HG02943 (cell line): ENCODE data around the gene FRAS1.
"Not testable (repeated sequence)": the region's sequence is repeated elsewhere in the genome, so short reads cannot be mapped to it uniquely, and the experiment has no call there.

Experiments used
- ATAC-seq: cut with Tn5 transposase; IDR thresholded peaks from one replicate; pipeline ENCODE4 v1.9.1; 2021; ENCODE audit warnings: mild to moderate bottlenecking, low read depth, moderate library complexity; ENCODE audit not compliant: unreplicated experiment

FRAS1 gene

DNA sequence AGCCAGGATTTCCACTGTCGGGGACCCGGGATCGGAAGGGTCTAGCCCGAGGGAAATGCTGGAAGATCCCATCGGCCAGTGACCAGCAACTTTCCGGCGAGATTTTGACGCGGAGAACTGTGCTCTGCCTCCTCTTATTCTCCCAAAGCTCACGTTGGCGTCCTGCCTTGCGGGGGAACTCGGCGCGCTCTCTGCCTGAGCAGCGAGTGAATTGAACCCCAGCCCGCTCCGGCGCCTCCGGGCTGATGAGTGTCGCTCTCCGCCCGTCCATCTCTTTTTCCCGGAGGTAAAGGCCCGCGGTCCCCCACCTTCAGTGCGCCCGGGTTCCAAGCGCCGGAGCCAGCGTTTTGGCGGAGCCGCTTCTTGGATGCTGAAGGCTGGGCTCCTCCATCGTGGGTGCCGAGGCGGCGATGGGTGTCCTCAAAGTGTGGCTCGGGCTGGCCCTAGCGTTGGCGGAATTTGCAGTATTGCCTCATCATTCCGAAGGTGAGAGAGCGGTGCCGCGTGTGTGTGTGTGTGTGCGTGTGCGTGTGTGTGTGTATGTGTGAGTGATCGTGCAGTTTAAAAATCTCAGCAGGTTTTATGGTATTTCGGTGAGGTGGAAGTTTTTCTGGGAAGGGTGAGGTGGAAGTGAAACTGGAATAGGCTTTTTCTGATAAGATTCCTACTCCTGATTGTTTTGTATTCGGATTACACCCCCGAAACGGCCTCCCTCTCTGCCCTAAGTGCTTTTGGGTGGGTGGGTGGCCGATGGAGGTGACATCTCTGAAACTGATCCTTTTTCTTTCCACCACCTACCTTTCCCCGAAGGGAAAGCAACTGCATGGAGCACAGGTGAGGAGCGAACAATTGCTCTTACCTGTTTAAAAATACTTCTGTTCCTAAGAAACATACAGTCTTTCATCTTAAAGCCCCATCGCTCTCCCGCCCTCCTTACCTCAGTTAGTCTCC lies 752 bp downstream of the FRAS1 start:
- no peak for ATAC-seq

DNA sequence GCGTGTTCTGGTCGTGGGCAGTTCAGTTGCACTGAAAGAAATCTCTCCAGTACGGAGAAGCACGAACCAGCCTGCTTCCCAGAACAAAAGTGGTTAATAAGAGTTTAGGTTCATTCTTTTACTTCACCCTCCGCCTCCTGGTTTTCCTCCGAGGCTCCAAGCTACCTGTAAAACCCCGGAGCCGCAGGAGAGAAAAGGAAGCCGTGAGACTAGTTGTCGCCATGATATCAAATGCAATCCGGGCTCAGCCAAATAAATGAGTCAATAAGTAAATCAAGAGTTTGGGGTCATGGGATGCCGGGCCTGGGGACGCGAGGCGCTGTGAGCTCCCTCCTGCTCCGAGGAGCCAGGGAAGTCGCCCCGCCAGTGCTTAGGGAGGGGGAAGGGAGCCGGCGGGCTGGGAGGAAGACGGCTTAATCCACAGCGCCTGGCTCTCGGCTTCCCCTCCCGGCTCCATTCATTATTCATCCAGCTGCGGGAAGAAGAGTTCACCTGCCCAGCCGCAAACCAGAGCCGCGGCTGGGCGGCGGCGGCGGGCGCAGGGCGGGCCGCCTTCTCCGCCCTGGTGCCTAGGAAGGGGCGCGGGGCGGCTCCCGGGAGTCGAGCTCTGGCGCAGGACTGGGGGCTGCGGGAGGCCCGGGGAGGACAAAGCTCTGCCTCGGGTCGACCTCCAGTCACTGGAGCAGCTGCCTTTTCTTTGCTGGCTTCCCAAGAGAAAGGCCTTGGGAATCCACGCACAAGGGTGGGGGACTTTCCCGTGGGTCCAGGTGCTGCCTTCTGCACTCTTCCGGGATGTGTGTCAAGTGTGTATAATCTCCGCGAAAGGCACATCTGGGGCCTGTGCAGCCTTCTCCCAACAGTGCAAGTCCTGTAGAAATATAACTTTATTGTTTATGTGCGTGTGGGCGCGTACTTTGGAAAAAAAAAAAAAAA lies 1.7 kb downstream of the FRAS1 start:
- no peak for ATAC-seq

DNA sequence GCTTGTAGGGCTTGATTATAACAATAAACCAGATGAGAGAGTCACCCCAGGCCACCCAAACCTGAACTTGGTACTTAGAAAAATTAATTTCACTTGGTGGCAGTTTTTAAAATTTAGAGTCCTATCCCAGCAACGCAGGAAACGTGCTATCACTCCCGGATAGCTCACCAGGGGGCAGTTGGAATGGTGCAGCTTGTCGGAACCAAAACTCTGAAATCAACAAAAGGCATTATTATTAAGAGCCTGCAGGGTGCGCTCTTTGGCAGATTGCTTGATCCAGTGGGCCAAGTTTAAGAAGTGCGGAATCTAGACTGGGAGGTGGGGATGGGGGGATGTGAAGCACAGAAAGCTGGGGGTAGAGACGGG lies 2.4 kb downstream of the FRAS1 start:
- ATAC-seq, result no peak

DNA sequence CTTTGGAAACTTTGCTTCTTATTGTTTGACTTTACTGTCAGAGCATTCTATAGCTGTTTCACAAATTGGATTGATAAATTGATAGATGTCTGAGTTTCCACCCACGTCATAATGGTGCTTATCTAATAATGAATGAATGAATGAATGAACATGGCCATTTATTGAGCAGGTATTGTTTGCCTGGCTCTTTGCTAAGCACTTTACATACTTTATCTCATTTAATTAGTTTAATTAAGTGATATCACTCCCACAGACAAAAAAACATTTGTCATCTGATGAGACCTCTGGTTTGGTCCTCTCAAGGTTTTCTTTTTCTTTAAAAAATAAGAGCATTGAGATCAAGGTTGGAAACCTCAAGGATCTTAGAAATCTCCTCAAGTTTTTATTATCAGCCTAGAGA lies 2.8 kb downstream of the FRAS1 start:
- no peak for ATAC-seq

DNA sequence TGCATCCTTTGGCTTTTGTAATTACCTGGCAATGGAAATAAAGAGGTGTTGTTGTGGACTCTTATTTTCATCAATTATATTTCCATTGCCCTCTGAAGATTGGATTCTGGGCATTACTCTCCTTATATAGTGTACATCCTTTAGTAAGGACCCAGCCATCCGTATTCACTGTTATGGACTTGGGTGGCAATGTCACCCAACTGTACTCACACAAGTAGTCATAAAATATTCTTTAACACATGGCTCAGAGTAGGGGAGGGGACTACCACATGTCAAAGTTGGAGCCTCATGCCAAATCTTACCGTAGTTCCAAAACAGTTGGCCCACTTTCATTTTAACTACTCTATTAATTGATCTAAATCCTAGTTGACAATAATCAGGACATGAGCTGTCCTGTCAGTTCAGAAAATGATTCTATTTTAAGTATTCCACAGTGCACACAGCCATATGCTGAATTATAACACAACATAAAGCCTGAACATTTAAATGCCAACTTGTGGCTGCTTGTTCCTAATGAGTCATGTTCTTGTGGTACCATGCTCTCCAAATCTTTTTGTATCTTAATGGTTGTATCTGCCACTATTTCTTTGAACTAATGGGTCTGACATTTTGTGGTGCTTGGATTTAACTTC lies 4.9 kb downstream of the FRAS1 start:
- ATAC-seq, result no peak

DNA sequence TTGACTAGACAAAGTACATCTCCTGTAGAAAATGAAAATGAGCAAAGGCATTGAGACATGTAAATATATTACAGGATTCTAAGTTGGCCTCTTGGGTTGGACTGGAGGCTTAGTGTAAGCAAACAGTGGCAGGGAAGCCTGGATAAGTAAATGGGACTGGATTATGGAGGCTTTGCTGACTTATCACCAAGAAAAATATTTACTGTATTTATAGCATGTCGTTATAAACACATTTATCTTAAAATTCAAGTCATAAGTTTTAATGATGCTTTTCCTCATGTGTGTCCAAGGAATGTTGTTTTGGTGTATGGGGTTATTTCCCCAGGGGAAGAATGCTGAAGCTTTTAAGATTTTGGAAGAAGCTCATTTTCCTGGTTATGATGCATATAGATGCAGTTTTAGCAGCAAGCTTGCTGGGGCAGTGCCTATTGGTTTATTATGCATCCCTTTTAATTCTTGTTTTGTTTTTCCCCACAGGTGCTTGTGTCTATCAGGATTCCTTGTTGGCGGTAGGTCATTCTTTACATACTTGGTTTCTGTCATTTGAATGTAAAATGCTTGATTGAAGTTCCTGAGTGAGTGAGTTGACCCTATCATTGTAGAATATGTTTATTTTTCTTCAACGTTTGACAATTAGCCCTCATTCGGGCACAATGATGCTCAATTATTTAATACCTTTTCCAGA lies 8.5 kb downstream of the FRAS1 start:
- ATAC-seq, result no peak

DNA sequence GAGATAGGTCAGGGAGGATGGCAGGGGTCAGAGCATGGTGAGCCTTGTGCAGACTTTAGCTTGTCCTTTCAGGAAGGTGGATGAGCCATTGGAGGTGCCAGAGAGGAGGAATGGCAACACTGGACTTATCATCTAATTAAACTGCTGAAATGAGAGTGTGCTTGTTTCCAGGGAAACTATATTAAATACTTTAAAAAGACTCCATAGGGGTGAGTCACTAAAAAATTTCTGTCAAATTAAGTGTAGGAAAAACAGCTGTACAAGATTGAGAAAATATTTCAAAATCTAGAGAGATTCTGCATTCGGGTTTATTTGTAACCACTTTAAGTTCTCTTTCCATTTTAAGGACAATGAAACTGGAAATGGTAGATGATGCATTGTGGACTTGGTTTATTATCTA lies 11.4 kb downstream of the FRAS1 start:
- ATAC-seq, result no peak

DNA sequence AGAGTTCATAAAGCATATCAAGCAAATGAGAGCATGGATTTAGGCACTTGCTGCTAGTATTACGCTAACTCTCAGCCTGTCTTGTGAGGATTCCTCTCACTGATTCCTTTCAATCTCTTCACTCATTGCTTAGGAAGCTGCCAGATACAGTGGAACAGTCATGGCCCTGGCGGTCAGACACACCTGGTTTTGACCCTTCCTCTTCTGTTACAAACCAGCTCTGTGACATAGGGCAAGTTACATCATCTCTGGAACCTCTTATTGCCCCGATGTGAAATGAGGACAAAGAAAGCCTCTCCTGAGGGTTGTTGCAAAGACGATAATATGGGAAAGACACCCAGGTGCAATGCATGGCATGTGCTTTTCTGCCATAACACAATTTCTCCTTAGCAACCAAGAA lies 12.2 kb downstream of the FRAS1 start:
- ATAC-seq, result no peak

DNA sequence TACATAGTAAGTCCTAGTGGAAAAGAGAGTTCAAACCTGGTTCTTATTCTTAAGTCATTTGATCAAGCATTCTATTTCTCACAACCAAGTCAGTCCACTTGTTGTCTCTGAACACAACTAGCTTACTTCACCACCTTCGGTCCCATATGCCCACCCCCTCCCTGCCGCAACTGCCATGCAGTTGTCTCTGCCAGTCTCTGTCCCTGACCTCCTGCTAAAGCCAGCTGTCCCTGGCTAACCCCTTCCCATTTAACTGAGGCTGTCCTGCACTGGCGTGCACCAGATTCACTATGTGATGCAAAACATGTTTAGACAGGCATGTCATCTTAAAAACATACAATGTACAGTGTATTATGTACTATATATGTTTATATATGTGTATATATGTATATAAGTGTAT lies 12.7 kb downstream of the FRAS1 start:
- no peak for ATAC-seq

DNA sequence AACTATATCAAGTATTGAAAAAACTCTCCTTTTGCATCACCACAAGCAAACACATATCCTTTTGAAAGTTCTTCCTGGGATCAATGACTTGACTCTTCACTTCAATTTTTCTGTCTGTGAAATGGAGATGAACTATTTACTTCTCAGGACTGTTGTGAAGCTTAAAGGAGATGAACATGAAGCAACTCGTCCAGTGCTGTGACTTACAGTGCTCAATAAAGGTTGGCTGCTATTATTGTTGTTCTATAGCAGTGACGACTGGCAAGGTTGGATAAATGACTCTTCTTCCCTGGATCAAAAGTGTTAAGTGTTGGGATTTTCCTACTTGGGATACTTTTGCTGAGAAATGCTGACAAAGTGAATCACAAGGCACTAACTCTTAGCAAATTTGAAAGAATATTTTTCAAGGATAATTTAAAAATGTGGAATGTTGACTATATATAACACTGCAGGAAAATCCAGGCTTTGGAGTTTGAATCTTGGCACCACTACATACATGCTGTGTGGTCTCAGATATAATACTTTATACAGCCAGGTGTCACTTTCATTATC lies 13.7 kb downstream of the FRAS1 start:
- ATAC-seq, result no peak

DNA sequence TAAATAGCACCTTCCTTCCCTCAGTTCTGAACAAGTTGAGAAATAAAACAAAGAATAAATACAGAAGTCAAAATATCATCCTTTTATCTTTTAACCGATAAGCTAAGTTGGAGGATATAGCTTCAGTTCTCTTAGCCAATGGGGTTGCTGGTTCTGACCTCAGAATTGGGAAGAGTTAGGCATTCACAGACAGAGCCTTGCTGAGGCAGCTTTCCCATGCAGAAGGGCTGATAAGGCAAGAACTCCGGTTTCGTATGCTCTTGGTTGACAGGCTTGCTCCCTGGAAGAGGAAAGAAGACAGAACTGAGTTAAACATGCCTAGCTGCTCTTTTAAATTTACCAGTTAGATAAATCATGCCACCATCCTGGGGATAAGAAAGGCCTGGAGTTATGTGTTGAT lies 17.6 kb downstream of the FRAS1 start:
- ATAC-seq, result no peak

DNA sequence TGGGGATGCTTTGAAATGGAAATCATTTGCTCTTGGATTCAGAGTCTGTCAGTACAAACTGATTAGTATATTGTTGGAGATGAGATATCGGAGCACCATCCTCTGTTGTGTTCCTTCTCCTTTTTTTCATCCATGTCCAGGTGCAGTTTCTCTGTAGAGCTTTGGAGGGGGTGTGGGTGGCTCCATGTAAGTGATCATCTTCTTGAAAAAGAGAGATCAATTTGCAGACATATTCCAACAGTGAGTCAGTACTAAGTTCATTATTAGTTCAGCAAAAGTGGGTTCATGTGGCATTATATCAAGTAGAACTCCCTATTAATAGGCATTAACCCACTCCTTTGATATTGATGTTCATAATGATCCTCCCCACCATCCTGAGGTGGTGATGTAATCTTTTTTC lies 18.9 kb downstream of the FRAS1 start:
- no peak for ATAC-seq

DNA sequence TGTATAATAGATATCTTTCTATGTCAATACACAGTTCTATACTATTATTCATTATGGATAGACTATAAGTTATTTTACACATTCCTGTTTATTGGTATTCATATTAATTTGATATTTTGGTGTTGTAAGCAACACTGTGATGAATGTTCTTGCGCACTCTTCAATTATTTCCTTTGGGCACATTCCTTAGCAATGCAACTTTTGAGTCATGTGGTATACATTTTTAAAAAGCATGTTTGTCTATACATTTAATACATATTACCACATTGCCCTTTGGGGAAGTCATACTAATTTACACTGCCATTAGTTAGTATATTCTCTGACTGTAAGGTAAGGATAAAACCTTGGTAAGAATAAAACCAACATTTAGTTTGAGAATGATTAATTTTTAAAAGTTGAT lies 21.0 kb downstream of the FRAS1 start:
- no peak for ATAC-seq

DNA sequence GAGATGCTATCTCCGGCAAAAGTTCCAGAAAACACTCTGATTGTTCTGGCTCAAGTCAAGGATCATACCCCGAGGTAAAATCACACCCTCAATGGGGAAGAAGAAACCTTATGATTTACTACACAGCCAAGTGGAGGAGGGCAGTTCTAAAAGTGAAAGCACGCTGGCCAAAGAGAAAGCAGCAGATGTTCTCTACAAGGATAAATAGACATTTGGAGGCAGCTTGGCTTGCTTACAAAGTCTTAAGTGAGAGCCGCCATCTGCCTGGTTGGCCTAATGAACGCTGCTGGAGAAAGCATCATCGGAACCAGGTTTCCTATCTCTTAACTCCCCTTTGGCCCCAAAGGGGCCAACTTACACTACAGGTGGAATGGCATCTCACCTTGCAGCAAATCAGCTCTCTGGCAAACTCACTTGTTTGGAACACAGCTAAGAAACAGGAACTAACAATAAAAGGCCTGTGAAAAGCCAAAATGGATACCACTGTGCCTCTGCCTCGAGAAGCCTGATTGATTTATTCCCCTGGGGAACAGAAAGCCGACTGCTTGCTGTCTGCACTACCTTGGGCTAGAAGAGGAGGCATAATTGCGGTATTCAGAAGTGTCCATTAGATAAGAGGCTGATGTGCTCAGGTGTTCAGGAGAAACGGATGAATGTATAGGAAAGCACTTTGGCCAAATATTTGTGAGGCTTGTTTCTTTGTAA lies 22.8 kb downstream of the FRAS1 start:
- no peak for ATAC-seq

DNA sequence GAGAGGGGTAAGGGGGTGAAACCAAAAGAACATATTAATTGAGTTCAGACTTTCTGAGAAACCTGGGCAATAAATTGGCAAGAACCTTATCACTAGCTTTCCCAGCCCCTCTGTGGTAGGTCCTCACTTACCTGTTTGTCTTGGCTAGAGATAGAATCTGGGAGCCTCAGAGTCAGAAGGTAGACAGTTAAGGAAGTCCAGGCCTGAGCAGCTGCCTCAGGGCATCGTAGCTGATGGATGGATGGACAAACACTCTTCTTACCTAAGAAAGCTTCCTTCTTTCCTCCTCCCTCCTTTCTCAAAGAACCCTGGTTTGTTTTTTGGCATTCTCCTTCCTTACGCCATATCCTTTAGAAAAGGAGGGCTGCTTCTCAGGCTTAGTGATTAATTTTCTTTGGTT lies 24.4 kb downstream of the FRAS1 start:
- no peak for ATAC-seq

DNA sequence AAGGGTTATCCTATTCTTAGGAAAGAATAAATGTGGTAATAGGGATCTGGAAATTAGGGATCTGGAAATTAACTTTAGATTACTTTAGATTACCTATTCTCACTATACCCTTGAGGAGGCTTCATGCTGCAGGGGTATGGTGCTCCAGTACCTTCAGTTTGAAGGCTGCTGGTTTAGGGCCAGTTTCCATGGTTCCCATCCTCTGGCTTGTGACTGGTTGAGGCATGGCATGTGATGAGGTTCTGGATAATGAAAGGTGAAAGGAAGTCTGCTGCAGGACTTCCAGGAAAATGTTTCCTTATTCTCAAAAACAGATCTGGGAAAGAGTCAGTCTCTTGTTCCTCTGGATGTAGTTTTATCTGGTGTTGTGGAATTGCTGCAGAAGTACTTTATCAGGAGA lies 25.9 kb downstream of the FRAS1 start:
- ATAC-seq, result no peak

DNA sequence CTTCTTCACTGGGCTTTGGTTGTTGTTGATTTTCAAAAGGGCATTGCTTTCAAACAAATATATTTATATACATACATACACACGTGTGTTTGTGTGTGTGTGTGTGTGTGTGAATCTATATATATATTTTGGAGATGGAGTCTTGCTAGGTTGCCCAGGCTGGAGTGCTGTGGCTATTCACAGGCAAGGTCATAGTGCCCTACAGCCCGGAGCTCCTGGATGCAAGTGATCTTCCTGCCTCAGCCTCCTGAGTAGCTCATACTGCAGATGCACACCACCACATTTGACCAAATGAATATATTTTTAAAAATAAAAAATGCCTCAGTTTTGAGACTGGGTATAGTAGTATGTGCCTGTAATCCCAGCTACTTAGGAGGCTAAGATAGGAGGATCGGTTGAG lies 34.4 kb downstream of the FRAS1 start:
- ATAC-seq, result no peak

DNA sequence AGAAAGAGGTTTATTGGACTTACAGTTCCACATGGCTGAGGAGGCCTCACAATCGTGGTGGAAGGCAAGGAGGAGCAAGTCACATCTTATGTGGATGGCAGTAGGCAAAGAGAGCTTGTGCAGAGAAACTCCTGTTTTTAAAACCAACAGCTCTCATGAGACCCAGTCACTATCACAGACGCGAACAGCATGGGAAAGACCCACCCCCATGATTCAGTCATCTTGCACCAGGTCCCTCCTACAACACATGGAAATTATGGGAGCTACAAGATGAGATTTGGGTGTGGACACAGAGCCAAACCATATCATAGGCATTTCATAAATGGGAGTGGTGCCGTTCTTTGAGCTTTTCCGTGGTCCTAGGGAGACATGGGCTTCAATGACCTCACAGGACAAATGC lies 35.2 kb downstream of the FRAS1 start:
- ATAC-seq, result not testable (repeated sequence)

DNA sequence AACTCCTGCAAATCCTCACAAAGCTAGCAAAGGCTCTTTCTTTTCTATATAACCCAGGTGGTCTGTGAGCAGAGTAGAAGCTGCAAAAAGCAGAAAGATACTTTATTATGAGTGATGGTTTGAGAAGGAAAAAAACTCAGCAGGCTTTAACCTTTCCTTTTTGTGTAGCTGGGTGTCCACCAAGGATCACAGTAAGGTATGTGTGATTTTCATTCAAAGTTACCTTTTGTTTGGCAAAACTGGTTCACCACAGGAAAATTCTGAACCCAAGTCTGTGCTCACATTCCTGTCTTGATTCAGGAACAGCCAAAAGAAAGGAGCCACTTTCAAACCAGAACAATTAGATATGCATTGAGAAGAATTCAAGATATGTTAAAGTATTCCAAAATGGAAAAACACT lies 35.7 kb downstream of the FRAS1 start:
- no peak for ATAC-seq

DNA sequence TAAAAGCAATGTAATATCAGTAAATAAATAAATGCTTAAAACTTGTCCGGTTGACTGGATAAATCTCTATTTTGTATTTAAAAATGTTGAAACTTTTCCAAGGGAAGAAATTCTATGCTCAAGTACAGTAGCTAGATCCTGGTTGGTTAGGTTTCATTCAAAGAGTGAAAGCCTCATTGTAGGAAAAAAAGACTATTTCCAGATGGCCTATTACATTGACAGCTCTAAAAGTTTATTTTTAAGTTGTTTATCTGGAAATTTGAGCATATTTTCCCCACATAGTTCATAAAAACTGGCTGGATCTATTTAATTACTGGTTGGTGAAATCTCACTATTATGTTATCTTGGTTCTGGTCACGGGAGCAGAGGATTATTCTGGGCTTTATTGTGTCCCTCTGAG lies 38.0 kb downstream of the FRAS1 start:
- ATAC-seq, result no peak
